Caco-2 (cell line): ENCODE results near the gene PLXNA2. TPM values are rescaled to one million over a fixed set of nuclear protein-coding genes. Genes with fewer than 3 reads are reported as not detected.

ENCODE experiments used
- BruUV-seq: library from RNA; stranded (reverse); fragments of 400-500 nt; replicated peaks from 2 replicates; lab custom pipeline; 2021; lab: Mats Ljungman, UMichigan
- CTCF ChIA-PET: fragments of 300-600 bp; sonication (Branson Sonifier 250); formaldehyde crosslinking; loops from one replicate; lab custom pipeline; 2022; ENCODE audit warnings: antibody characterized with exemption; lab: Charles Lee
- POLR2A ChIA-PET: fragments of 300-600 bp; sonication (Branson Sonifier 250); formaldehyde crosslinking; loops from one replicate; lab custom pipeline; 2022; ENCODE audit warnings: antibody characterized with exemption; lab: Charles Lee
- DNase-seq, 2 experiments: peaks; one replicate each; pipeline versions ENCODE4 v3.0.0 to v3.0.0-alpha.2; 2020 to 2022
- H3K27me3 ChIP-seq: replicated peaks from 2 replicates; pipeline ENCODE4 v1.6.0; 2011; ENCODE audit warnings: low read length; ENCODE audit not compliant: control insufficient read depth, insufficient read depth
- H3K36me3 ChIP-seq: 2 replicates; pipeline ENCODE4 v1.5.1; 2011; ENCODE audit warnings: low read length; ENCODE audit not compliant: control insufficient read depth, insufficient read depth
- H3K4me1 ChIP-seq: fragments of 250-450 bp; sonication (Bioruptor Pico); 2 replicates; pipeline ENCODE4 v1.5.1; 2020; ENCODE audit warnings: mild to moderate bottlenecking
- H3K4me3 ChIP-seq: 2 replicates; pipeline ENCODE4 v1.5.1; 2011; ENCODE audit warnings: low read depth, mild to moderate bottlenecking, control low read depth, low read length
- H3K9me3 ChIP-seq: fragments of 250-450 bp; sonication (Bioruptor Pico); 2 replicates; pipeline ENCODE4 v1.5.1; 2020; ENCODE audit warnings: mild to moderate bottlenecking, moderate library complexity
- H3K27ac Mint-ChIP-seq: one replicate; pipeline ENCODE4 v1.8.0; 2022; ENCODE audit warnings: mixed read lengths; ENCODE audit not compliant: unreplicated experiment
- H3K27me3 Mint-ChIP-seq: one replicate; pipeline ENCODE4 v1.8.0; 2022; ENCODE audit warnings: mixed read lengths; ENCODE audit not compliant: insufficient read depth, unreplicated experiment
- H3K36me3 Mint-ChIP-seq: one replicate; pipeline ENCODE4 v1.8.0; 2022; ENCODE audit warnings: mild to moderate bottlenecking, mixed read lengths; ENCODE audit not compliant: insufficient read depth, unreplicated experiment
- H3K4me1 Mint-ChIP-seq: one replicate; pipeline ENCODE4 v1.8.0; 2022; ENCODE audit warnings: low read depth, mixed read lengths; ENCODE audit not compliant: unreplicated experiment
- H3K4me3 Mint-ChIP-seq: one replicate; pipeline ENCODE4 v1.8.0; 2022; ENCODE audit warnings: mild to moderate bottlenecking, moderate library complexity, mixed read lengths; ENCODE audit not compliant: unreplicated experiment
- H3K9me3 Mint-ChIP-seq: one replicate; pipeline ENCODE4 v1.8.0; 2022; ENCODE audit warnings: mixed read lengths; ENCODE audit not compliant: unreplicated experiment
- CTCF ChIP-seq, 2 experiments: fragments of 200-600 bp in 1 of 2; IDR thresholded peaks; 1 replicate in 1 of 2; 2 replicates in 1 of 2; pipeline versions ENCODE4 v1.5.1 to v1.8.0; 2011 to 2022; ENCODE audit warnings: antibody characterized with exemption in 1 of 2, control low read depth in 1 of 2, inconsistent platforms in 1 of 2, low read depth in 1 of 2, low read length in 1 of 2, mild to moderate bottlenecking in 1 of 2, moderate library complexity in 1 of 2; ENCODE audit not compliant: insufficient read depth in 1 of 2, severe bottlenecking in 1 of 2, unreplicated experiment in 1 of 2
- intact Hi-C: fragments of 100-400 bp; cut with micrococcal nuclease; formaldehyde crosslinking; loops from one replicate; pipeline ENCODE4 v1.10.0; 2022; ENCODE audit not compliant: unreplicated experiment
- total RNA-seq: library from RNA; stranded (reverse); gene quantifications from 2 replicates; pipeline ENCODE4 v1.2.3, GENCODE V29; 2022

PLXNA2 gene
- total RNA-seq, 1 experiment from 2014 or later: 3.2 TPM

- Mint-ChIP-seq H3K27me3 (peaks cover 13% of the 10 kb centered on the region), H3K4me3 (no peak overlapping the region), H3K27ac (no peak overlapping the region), H3K4me1 (no peaks in the 10 kb centered on the region), H3K9me3 (no peaks in the 10 kb centered on the region), H3K36me3 (no peaks in the 10 kb centered on the region)
- POLR2A ChIA-PET: no interaction called here
- no peak for TF ChIP-seq CTCF (IDR thresholded peaks at IDR 0.05; ENCODE audit: insufficient read depth in 1 of 2, low read depth in 1 of 2, low read length in 1 of 2, severe bottlenecking in 1 of 2, unreplicated experiment in 1 of 2)
- CTCF ChIA-PET: no interaction called here
- Histone ChIP-seq H3K36me3 (no peaks in the 10 kb centered on the region), H3K27me3 (no peaks in the 10 kb centered on the region), H3K4me1 (no peaks in the 10 kb centered on the region), H3K4me3 (no peak overlapping the region), H3K9me3 (no peaks in the 10 kb centered on the region)
- intact Hi-C loops: no loop called here
- no peak for DNase-seq
- BruUV-seq: no TSS peak
These were observed 165.4 kb downstream of the PLXNA2 start for GRCh38 chr1:208078752-208079151.

- H3K4me3 Mint-ChIP-seq: no peak overlapping the region
- POLR2A ChIA-PET: no interaction called here
- CTCF ChIA-PET: no interaction called here
- Histone ChIP-seq H3K4me3 (no peak overlapping the region), H3K27me3 (no peaks in the 10 kb centered on the region), H3K4me1 (no peaks in the 10 kb centered on the region), H3K36me3 (no peaks in the 10 kb centered on the region), H3K9me3 (no peaks in the 10 kb centered on the region)
- no peak for TF ChIP-seq CTCF (IDR thresholded peaks at IDR 0.05; ENCODE audit: insufficient read depth in 1 of 2, low read depth in 1 of 2, low read length in 1 of 2, severe bottlenecking in 1 of 2, unreplicated experiment in 1 of 2)
- no peaks in the 10 kb centered on the region for H3K4me1 Mint-ChIP-seq
- H3K36me3 Mint-ChIP-seq: no peaks in the 10 kb centered on the region
- no TSS peak for BruUV-seq
- intact Hi-C loops: no loop called here
- no peak overlapping the region for H3K27ac Mint-ChIP-seq
- DNase-seq: no peak
- H3K27me3 Mint-ChIP-seq: peaks cover 9% of the 10 kb centered on the region
- H3K9me3 Mint-ChIP-seq: no peaks in the 10 kb centered on the region
These were observed 166.7 kb downstream of the PLXNA2 start for GRCh38 chr1:208077232-208078075.

GRCh38 chr1:208074353-208074752, 169.8 kb downstream of the PLXNA2 start:
- Mint-ChIP-seq H3K27ac (no peak overlapping the region), H3K4me3 (no peak overlapping the region), H3K27me3 (peaks cover 9% of the 10 kb centered on the region), H3K4me1 (no peaks in the 10 kb centered on the region), H3K9me3 (no peaks in the 10 kb centered on the region), H3K36me3 (no peaks in the 10 kb centered on the region)
- no peak overlapping the region for H3K4me3 ChIP-seq
- no peaks in the 10 kb centered on the region for H3K36me3 ChIP-seq
- no peaks in the 10 kb centered on the region for H3K9me3 ChIP-seq
- POLR2A ChIA-PET: no interaction called here
- intact Hi-C loops: no loop called here
- CTCF ChIA-PET: no interaction called here
- no peak for DNase-seq
- TF ChIP-seq CTCF (IDR thresholded peaks at IDR 0.05; ENCODE audit: insufficient read depth in 1 of 2, low read depth in 1 of 2, low read length in 1 of 2, severe bottlenecking in 1 of 2, unreplicated experiment in 1 of 2): no peak
- H3K4me1 ChIP-seq: no peaks in the 10 kb centered on the region
- no peaks in the 10 kb centered on the region; the same call in 1 of the 2 replicates for H3K27me3 ChIP-seq
- no TSS peak for BruUV-seq
